PC-3 (cell line): ENCODE data around the gene LTBP4. TPM values are rescaled to one million over a fixed set of nuclear protein-coding genes. Genes with fewer than 3 reads are reported as not detected.

Source experiments
- ATAC-seq: fragments of 200-7000 bp; cut with Tn5 transposase; 2 replicates; pipeline ENCODE4 v1.9.1; 2020; ENCODE audit warnings: mild to moderate bottlenecking, moderate library complexity
- BruUV-seq: library from RNA; stranded (reverse); fragments of 400-500 nt; replicated peaks from 2 replicates; lab custom pipeline; 2021; lab: Mats Ljungman, UMichigan
- CTCF ChIA-PET: fragments of 300-600 bp; sonication (Branson Sonifier 250); formaldehyde crosslinking; loops from one replicate; lab custom pipeline; 2022; ENCODE audit warnings: antibody characterized with exemption; lab: Charles Lee
- POLR2A ChIA-PET: fragments of 300-600 bp; sonication (Branson Sonifier 250); formaldehyde crosslinking; loops from one replicate; lab custom pipeline; 2022; ENCODE audit warnings: antibody characterized with exemption; ENCODE audit not compliant: unreplicated experiment; lab: Charles Lee
- DNase-seq: peaks from one replicate; pipeline ENCODE4 v3.0.0-alpha.2; 2015
- H2AFZ ChIP-seq: fragments of 300-600 bp; sonication (generic); 2 replicates; pipeline ENCODE4 v1.6.0; 2016; ENCODE audit warnings: antibody characterized with exemption, low read length
- H3F3A ChIP-seq: fragments of 300-600 bp; sonication (generic); one replicate; pipeline ENCODE4 v1.6.0; 2017; ENCODE audit warnings: antibody characterized with exemption, low read length, control low read depth, mild to moderate bottlenecking; ENCODE audit not compliant: unreplicated experiment
- H3K27ac ChIP-seq: fragments of 300-600 bp; sonication (generic); 2 replicates; pipeline ENCODE4 v1.5.1; 2016; ENCODE audit warnings: mild to moderate bottlenecking, low read length
- H3K27me3 ChIP-seq: fragments of 300-600 bp; sonication (generic); 2 replicates; pipeline ENCODE4 v1.6.1; 2016; ENCODE audit warnings: low read length, mixed read lengths
- H3K36me3 ChIP-seq: fragments of 300-600 bp; sonication (generic); 2 replicates; pipeline ENCODE4 v1.6.1; 2016; ENCODE audit warnings: low read depth, mixed run types, low read length, mixed read lengths
- H3K4me1 ChIP-seq: fragments of 300-600 bp; sonication (generic); 2 replicates; pipeline ENCODE4 v1.5.1; 2016; ENCODE audit warnings: low read length; ENCODE audit not compliant: insufficient read depth
- H3K4me2 ChIP-seq: fragments of 300-600 bp; sonication (generic); 2 replicates; pipeline ENCODE4 v1.6.0; 2016; ENCODE audit warnings: low read length
- H3K4me3 ChIP-seq: fragments of 300-600 bp; sonication (generic); 2 replicates; pipeline ENCODE4 v1.5.1; 2016; ENCODE audit warnings: mild to moderate bottlenecking, low read length, mixed read lengths
- H3K79me2 ChIP-seq: fragments of 300-600 bp; sonication (generic); 2 replicates; pipeline ENCODE4 v1.6.1; 2017; ENCODE audit warnings: low read length, mixed read lengths
- H3K9ac ChIP-seq: fragments of 300-600 bp; sonication (generic); 2 replicates; pipeline ENCODE4 v1.6.0; 2016; ENCODE audit warnings: mild to moderate bottlenecking, low read length
- H3K9me2 ChIP-seq: fragments of 300-600 bp; sonication (generic); replicated peaks from 2 replicates; pipeline ENCODE4 v1.6.1; 2016; ENCODE audit warnings: mixed run types, low read length, mixed read lengths
- H3K9me3 ChIP-seq: fragments of 300-600 bp; sonication (generic); 2 replicates; pipeline ENCODE4 v1.6.1; 2016; ENCODE audit warnings: low read length, mixed read lengths
- H4K20me1 ChIP-seq: fragments of 300-600 bp; sonication (generic); 2 replicates; pipeline ENCODE4 v1.6.1; 2016; ENCODE audit warnings: low read length, mixed read lengths
- EZH2 ChIP-seq: fragments of 300-600 bp; sonication (generic); IDR thresholded peaks from one replicate; pipeline ENCODE4 v1.6.1; 2017; ENCODE audit warnings: antibody characterized with exemption, mild to moderate bottlenecking, low read length; ENCODE audit not compliant: unreplicated experiment
- EZH2phosphoT487 ChIP-seq: fragments of 300-600 bp; sonication (generic); IDR thresholded peaks from 2 replicates; pipeline ENCODE4 v1.6.1; 2018; ENCODE audit warnings: mild to moderate bottlenecking, antibody characterized with exemption, low read length, borderline replicate concordance
- intact Hi-C: fragments of 100-400 bp; cut with micrococcal nuclease; formaldehyde crosslinking; loops from 2 replicates; pipeline ENCODE4 v1.9.0; 2023
- total RNA-seq: library from RNA; depleted of rRNA; stranded (reverse); fragments of >200 nt; gene quantifications from 2 replicates; pipeline ENCODE4 v1.2.3, GENCODE V29; 2014
- TF ChIP-seq, protein P1 (sequence below): fragments of 300-600 bp; sonication (generic); conservative IDR thresholded peaks from 2 replicates; pipeline ENCODE4 v1.5.1; 2017; ENCODE audit warnings: antibody characterized with exemption, low read depth, mild to moderate bottlenecking, low read length

Gene LTBP4
- total RNA-seq, 1 experiment from 2014 or later = 8.9 TPM

DNA sequence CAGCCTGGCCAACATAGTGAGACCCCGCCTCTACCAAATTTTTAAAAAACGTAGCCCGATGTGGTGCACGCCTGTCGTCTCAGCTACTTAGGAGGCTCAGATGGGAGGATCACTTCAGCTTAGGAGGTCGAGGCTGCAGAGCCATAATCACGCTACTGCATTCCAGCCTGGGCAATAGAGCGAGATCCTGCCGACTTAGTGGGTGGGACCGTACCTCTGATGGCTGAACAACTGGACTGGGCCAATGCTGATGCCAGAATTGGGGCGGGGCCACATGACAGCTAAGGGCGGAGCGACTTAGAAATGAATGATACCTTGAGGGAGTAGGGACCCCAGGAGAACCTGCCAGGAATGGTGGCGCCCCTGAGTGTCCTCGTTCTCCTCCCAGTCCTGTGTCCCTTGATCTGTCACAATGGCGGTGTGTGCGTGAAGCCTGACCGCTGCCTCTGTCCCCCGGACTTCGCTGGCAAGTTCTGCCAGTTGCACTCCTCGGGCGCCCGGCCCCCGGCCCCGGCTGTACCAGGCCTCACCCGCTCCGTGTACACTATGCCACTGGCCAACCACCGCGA, 3.6 kb downstream of the LTBP4 start:
- H3K79me2 ChIP-seq = no peaks in the 10 kb centered on the region
- H3K4me2 ChIP-seq = peak overlapping the region; percentile 97
- peaks cover 31% of the 10 kb centered on the region for H3K4me1 ChIP-seq
- no peaks in the 10 kb centered on the region for H3K9me2 ChIP-seq
- no peak for TF ChIP-seq EZH2
- no peak for TF ChIP-seq EZH2phosphoT487
- TF ChIP-seq, protein P1, sequence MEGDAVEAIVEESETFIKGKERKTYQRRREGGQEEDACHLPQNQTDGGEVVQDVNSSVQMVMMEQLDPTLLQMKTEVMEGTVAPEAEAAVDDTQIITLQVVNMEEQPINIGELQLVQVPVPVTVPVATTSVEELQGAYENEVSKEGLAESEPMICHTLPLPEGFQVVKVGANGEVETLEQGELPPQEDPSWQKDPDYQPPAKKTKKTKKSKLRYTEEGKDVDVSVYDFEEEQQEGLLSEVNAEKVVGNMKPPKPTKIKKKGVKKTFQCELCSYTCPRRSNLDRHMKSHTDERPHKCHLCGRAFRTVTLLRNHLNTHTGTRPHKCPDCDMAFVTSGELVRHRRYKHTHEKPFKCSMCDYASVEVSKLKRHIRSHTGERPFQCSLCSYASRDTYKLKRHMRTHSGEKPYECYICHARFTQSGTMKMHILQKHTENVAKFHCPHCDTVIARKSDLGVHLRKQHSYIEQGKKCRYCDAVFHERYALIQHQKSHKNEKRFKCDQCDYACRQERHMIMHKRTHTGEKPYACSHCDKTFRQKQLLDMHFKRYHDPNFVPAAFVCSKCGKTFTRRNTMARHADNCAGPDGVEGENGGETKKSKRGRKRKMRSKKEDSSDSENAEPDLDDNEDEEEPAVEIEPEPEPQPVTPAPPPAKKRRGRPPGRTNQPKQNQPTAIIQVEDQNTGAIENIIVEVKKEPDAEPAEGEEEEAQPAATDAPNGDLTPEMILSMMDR = no peak
- H3K27me3 ChIP-seq = no peaks in the 10 kb centered on the region
- intact Hi-C loops = loop anchor here (1.0 kb wide), 1 partner anchor 30 kb away; no protein-coding TSS in a partner anchor
- peak overlapping the region; percentile 76 for H2AFZ ChIP-seq
- CTCF ChIA-PET = interaction anchor here (0.6 to 2.3 kb wide), 5 partner anchors 29 to 141 kb away, joined by 4 to 16 read pairs (median 9); no protein-coding TSS in a partner anchor
- POLR2A ChIA-PET = no interaction called here
- no peaks in the 10 kb centered on the region for H3F3A ChIP-seq
- DNase-seq = peak; percentile 42
- peak overlapping the region; percentile 71 for H3K4me3 ChIP-seq
- peak overlapping the region; percentile 45 for H3K27ac ChIP-seq
- no peak for ATAC-seq
- no peaks in the 10 kb centered on the region for H3K9me3 ChIP-seq
- H3K9ac ChIP-seq = peak overlapping the region; percentile 48
- H4K20me1 ChIP-seq = no peaks in the 10 kb centered on the region
- H3K36me3 ChIP-seq = no peaks in the 10 kb centered on the region
- TSS peak; percentile 33 for BruUV-seq

DNA sequence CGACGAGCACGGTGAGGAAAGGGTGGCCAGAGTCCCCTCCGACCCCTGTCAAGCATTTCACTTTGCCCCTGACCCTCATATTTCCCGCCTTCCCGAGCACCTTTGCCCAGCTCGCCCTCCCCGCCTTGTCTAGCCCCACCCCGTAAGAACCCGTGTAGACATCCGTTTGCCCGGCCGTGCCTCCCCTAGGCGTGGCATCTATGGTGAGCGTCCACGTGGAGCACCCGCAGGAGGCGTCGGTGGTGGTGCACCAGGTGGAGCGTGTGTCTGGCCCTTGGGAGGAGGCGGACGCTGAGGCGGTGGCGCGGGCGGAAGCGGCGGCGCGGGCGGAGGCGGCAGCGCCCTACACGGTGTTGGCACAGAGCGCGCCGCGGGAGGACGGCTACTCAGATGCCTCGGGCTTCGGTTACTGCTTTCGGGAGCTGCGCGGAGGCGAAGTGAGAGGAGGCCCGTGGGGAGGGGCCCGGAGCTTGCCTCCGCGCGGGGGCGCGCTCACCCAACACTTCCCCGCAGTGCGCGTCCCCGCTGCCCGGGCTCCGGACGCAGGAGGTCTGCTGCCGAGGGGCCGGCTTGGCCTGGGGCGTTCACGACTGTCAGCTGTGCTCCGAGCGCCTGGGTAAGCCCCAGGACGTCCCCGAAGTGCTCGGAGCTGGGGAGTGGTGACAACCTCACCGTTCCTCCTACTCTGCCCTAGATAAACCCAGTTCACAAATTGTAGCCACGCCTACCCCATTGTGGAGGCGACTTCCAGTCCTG, 4.2 kb downstream of the LTBP4 start:
- H4K20me1 ChIP-seq = no peaks in the 10 kb centered on the region
- peak; percentile 83 for DNase-seq
- peak overlapping the region; percentile 45 for H3K27ac ChIP-seq
- ChIA-PET CTCF (interaction anchor here (0.6 to 1.2 kb wide), 4 partner anchors 27 to 61 kb away, joined by 4 to 9 read pairs (median 4); no protein-coding TSS in a partner anchor), POLR2A (interaction anchor here (0.6 to 0.7 kb wide), 2 partner anchors 28 to 319 kb away, joined by 4 to 5 read pairs; no protein-coding TSS in a partner anchor)
- peak; percentile 57 for ATAC-seq
- peak overlapping the region; percentile 71 for H3K4me3 ChIP-seq
- BruUV-seq = TSS peak; percentile 34
- H3K9ac ChIP-seq = peak overlapping the region; percentile 48
- TF ChIP-seq, protein P1 = peak; percentile 40
- TF ChIP-seq EZH2 (no peak), EZH2phosphoT487 (peak; percentile 89)
- intact Hi-C loops = loop anchor here (1.0 kb wide), 1 partner anchor 29 kb away; no protein-coding TSS in a partner anchor
- peak overlapping the region; percentile 76 for H2AFZ ChIP-seq
- no peaks in the 10 kb centered on the region for H3K9me3 ChIP-seq
- peak overlapping the region; percentile 97 for H3K4me2 ChIP-seq
- no peaks in the 10 kb centered on the region for H3F3A ChIP-seq
- H3K4me1 ChIP-seq = peaks cover 32% of the 10 kb centered on the region
- no peaks in the 10 kb centered on the region for H3K36me3 ChIP-seq
- no peaks in the 10 kb centered on the region for H3K27me3 ChIP-seq
- no peaks in the 10 kb centered on the region for H3K79me2 ChIP-seq
- no peaks in the 10 kb centered on the region for H3K9me2 ChIP-seq
